GM12873 (cell line): ENCODE data around the gene NHERF2.

Source experiments
- TF ChIP-seq, protein P1 (sequence below): IDR thresholded peaks from 2 replicates; pipeline ENCODE4 v1.5.1; 2012; ENCODE audit warnings: low read depth, mild to moderate bottlenecking, moderate library complexity, low read length, control low read depth; ENCODE audit not compliant: insufficient read depth; ENCODE audit errors: missing control alignments

Gene NHERF2

DNA sequence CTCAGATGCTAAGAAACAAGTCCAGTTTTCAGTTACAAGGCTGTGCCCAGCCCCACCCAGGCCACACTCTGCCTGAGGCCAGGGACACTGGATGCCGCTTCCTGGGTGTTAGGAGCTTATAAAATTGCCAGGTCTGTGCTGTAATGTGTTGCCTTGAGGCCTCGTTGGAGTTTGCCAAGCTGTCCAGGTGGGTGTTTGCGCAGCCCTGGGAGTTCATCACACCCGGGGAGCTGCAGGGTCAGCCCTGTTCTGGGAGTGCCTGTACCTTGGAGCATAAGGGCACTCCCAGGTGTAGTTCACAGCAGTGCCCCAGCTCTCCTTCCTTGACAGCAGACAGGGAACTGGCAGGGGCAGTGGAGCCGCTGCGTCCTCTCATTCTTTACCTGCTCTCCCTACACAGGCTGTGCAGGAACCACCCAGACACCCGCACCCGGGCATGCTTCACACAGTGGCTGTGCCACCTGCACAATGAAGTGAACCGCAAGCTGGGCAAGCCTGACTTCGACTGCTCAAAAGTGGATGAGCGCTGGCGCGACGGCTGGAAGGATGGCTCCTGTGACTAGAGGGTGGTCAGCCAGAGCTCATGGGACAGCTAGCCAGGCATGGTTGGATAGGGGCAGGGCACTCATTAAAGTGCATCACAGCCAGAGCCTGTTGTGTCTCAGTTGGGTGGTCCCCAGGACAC, 41.1 kb upstream of the NHERF2 start:
- TF ChIP-seq, protein P1, sequence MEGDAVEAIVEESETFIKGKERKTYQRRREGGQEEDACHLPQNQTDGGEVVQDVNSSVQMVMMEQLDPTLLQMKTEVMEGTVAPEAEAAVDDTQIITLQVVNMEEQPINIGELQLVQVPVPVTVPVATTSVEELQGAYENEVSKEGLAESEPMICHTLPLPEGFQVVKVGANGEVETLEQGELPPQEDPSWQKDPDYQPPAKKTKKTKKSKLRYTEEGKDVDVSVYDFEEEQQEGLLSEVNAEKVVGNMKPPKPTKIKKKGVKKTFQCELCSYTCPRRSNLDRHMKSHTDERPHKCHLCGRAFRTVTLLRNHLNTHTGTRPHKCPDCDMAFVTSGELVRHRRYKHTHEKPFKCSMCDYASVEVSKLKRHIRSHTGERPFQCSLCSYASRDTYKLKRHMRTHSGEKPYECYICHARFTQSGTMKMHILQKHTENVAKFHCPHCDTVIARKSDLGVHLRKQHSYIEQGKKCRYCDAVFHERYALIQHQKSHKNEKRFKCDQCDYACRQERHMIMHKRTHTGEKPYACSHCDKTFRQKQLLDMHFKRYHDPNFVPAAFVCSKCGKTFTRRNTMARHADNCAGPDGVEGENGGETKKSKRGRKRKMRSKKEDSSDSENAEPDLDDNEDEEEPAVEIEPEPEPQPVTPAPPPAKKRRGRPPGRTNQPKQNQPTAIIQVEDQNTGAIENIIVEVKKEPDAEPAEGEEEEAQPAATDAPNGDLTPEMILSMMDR = no peak

DNA sequence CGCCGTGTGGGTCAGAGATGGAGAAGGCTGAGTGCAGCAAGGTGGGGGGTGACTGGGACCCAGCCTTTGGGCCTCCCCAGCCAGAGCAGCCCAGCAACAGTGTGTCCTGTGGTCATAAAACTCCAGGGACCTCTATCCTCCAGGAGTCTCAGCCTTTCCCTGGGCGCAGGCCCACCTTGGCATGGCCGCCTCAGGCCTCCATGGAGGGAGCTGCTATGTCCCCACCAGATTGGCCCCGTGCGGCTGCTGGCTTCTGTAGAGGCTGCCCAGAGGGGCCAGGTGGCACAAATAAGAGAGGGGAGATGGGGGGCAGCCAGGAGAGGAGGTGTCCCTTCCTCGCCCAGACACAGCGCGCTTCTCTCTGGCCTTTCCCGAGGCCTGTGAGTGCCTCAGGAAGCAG, 39.5 kb upstream of the NHERF2 start:
- TF ChIP-seq, protein P1 = no peak

DNA sequence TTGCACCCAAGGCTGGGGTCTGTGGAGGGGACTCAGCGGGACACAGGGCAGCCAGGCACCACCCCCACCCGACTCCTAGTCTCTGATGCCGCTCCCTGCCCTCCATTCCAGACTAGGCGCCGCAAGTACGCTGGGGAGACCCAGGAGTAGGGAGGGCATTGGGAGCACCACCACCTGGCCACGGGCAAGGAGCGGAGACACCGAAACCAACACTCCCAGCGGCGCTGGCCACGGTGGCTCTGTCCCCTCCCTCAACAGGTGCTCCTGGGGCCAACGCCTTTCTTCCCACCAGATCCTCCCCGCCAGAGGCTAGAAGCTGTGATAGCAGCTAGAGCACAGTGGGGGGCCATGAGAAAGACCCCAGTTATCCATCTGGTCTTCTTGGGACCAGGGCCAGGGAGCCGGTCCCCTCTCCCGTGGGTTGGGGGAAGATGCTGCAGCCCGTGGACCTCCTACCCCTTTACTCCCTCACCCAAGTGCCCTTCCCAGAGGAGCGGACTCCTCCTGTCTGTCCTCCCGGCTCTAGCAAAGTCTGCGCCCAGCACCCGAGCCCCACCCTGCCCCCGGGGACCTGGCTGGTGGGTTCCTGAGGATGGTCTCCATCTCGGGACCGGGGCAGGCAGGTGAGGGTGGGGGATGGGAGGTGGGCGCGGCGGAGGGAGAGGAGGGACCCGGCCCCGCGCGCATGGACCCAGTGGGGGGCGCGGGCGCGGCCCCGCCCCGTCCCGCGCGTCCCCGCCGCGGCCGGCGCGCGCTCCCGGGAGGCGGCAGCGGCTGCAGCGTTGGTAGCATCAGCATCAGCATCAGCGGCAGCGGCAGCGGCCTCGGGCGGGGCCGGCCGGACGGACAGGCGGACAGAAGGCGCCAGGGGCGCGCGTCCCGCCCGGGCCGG, 37.2 kb upstream of the NHERF2 start, which contains the start of gene SYNGR3:
Gene SYNGR3 (plus strand): TSS at position 762 of the 892 bp plus-strand sequence. CDS start 133 bp downstream, outside the sequence.
- TF ChIP-seq, protein P1 = no peak

DNA sequence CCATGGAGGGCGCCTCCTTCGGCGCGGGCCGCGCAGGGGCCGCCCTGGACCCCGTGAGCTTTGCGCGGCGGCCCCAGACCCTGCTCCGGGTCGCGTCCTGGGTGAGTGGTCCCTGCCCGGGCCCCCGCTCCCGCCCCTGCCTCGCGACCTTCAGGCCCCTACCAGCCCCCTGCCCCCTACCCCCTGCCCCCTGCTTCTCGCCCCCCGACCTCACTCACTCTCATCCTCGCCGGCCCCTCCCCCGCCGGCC, 36.7 kb upstream of the NHERF2 start:
- TF ChIP-seq, protein P1 = no peak

DNA sequence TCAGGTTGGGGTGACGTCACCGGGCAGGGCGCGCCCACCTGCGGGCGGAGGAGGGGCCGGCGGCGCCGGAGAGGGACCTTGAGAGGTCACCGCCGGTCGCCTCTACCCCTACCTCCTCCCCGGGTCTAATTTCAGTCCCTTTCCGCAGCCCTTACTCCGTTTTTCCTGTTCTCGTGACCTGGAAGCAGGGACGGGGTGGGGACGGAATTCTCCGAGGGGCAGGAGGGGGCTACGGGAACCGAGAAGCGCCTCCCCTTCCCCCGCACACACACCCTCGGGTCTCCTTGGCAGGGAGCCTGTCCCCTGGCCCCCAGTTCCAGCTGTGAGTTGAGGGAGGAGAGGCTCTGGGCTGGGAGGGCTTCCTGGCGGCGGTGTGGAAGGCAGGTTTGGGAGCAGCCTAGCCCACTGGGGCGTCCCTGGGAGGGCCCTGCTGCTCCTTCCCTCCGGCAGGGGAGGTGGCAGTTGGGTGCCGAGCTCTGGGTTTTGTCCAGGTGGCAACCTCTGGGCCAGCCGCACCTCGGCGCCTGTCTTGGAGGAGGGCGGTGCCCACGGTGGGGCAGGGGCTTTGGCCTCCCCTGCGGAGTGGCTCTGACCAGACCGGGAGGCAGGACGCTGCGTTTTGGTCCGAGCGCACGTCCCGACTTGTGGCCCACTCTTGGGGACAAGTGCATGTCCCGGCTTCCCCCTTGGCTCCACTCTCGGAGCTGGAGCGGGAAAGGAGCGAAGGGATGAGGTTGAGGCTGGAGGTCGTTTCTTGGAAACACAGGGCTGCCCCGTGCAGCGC, 36.2 kb upstream of the NHERF2 start:
- TF ChIP-seq, protein P1 = no peak

DNA sequence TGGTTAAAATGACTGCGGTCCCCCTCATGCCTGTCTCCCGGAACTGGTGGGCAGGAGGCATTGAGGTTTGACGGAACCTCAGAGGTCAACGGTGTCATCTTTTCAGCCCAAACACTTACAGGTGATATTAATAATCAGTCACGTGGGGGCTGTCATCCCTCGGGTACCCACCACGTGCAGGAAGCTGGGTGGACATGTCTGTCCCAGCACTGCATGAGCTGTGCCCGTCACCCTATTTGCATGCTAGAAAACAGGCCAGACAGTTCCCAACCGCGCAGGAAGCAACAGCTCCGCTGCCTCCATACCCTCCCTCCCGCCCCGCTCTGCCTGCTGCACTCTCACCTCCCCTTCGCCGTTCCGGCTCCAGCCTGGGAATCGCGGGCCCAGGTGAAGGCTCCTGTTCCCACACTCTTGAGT, 35.6 kb upstream of the NHERF2 start:
- TF ChIP-seq, protein P1 = no peak

DNA sequence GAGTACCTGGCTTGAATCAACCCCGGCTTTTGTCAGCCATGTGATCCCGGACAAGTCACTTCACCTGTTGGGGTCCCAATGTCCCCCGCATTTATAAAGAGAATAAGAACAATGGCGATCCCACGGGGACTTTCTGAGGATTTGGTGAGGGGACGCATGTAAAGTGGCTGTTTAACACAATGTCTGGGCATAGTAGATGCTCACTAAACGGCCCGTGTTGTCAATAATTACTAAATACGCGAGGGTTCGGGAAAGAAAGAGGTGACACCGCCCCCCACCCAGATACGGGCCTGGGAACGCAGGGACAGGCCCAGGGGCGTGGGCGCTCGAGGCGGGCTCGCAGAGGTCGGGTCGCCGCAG, 35.1 kb upstream of the NHERF2 start:
- TF ChIP-seq, protein P1 = no peak
